GM18858 (cell line): ENCODE data around the gene IGF2BP2.
"Not testable (repeated sequence)": the region's sequence is repeated elsewhere in the genome, so short reads cannot be mapped to it uniquely, and the experiment has no call there.

Experiments used
- ATAC-seq: cut with Tn5 transposase; IDR thresholded peaks from one replicate; pipeline ENCODE4 v1.9.1; 2021; ENCODE audit not compliant: unreplicated experiment

Gene IGF2BP2

DNA sequence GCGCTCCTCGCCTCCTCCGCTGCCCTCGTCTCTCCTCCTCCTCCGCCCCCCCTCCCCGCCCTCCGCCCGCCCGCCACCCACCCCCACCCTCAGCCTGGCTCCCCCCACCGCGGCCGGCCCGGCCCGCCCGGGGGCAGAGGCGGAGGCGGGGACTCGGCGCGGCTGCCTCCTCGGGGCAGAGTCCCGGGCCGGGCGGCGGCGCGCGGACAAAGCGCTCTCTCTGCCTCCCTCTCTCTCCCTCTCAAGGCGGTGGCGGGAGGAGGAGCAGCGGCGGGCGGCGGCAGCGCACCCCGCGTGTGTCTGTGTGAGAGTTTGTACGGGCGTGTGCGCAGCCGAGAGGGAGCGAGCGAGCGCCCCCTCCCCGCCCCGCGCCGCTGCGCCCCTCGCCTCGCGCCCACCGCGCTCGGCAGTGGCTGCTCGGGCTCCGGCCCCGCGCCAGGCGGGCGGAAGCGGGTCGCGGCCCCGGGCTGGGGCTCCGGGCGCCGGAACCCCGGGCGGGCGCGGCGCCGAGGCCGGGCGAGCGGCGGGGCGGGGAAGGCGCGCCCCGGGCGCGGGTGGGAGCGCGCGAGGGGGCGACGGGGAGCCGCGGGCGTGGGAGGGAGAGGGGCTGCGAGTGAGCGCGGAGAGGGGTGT lies at the start of gene IGF2BP2:
Gene IGF2BP2 (minus strand): TSS at position 37 of the 633 bp plus-strand sequence. CDS start 82 bp downstream, outside the sequence.
- ATAC-seq, result peak; percentile 49

DNA sequence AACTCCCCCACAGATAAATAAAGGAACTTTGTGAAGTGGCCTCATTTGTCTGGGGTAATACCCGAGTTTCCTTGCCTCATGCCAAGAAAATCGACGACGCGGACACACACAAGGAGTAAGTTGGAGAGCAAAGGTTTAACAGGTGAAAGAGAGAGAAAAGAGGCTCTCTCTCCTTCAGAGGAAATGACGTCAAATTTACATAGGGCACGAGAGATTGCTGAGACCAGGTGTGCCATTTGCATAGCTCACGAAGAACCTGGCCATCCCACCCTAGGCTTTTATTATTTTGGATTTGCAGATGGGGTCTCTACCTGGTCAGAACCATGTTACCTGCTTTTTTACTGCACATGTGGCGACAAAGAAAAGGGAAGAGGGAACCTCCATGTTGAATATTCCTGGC lies 49.3 kb upstream of the IGF2BP2 start:
- ATAC-seq, result no peak

DNA sequence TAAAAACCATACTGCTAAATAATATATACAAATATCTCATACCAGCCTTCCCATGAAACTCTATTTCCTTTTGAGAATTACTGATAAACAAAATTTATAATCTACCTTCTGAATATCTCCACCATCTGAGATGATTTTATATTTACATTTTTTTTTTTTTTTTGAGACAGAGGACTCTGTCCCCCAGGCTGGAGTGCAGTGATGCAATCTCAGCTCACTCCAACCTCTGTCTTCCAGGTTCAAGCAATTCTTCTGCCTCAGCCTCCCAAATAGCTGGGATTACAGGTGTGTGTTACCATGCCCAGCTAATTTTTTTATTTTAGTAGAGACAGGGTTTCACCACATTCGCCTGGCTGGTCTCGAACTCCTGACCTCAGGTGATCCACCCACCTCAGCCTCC lies 42.8 kb upstream of the IGF2BP2 start:
- ATAC-seq, result no peak

DNA sequence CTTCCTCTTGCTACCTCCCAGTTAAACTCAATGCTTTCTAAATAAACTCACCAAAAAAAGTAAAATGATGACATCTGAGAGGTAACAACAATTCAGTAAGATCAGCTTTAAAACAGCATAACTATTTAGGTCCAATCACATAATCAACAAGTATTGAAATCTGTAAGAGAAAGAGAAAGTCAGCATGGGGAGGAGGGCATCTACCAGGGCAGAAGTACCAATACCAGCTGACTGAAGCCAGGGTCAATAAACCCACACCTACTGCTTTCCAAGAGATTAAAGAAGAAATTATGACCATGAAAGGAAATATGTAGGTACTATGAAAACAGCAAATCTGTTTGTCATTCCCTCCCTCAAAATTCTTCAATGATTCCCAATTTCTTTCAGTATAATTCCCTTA lies 42.2 kb upstream of the IGF2BP2 start:
- ATAC-seq, result no peak

DNA sequence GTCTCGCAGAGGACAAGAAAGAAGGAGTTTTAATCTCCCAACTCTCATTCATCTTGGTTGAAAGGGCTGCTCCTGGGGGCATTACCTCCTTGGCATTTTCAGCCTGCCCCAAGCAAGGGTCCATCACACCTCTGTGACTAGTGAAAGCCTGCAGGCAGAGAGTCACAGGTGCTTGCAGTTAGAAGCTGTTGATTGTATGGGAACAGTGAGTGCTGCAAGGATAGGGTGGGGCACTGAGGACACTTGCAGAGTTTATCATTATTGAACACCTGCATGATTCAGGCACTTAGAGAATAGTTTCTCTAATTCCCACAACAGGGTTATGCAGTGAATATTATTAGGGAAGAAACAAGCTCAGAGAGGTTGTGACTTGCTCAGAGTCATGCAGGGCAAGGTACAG lies 41.7 kb upstream of the IGF2BP2 start:
- ATAC-seq, result no peak

DNA sequence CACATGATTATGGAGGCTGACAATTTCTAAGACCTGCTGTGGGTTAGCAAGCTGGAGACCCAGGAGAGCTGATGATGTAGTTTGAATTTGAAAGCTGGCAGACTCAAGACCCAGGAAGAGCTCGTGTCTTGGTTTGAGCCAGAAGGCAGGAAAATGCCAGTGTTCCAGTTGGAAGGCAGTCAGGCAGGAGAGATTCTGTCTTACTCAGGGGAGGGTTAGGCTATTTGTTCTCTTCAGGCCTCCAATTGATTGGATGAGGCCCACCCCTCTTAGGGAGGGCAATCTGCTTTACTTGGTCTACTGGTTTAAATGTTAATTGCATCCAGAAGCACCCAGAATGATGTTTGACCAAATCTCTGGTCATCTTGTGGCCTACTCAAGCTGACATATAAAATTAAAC lies 40.4 kb upstream of the IGF2BP2 start:
- ATAC-seq, result no peak

DNA sequence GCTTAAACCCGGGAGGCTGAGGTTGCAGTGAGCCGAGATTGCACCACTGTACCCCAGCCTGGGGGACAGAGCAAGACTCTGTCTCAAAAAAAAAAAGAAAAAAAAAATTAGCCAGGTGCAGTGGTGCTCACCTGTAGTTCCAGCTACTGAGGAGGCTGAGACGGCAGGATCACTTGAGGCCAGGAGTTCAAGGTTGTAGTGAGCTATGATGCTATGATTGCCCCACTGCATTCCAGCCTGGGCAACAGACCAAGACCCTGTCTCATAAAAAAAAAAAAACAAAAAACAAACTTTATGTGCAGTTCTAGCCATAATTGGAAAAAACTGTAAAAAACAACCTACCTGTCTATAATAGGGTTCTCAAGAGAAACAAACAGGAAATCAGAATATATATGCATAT lies 39.9 kb upstream of the IGF2BP2 start:
- ATAC-seq, result no peak

DNA sequence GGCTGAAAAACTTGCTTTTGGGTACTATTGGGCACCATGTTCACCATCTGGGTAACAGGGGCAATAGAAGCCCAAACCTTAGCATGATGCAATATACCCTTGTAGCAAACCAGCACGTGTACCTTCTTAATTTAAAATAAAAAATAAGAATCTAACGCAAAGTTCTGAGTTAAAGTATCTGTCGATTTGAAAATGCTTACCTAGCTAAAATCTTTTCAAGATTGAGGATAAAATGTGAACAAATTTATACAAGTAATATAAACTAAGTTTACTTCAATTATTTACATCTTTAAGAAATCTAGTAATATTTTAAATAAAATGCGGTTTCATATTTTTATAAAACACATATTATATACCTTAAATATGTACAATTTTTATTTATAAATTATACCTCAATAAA lies 38.1 kb upstream of the IGF2BP2 start:
- no peak for ATAC-seq

DNA sequence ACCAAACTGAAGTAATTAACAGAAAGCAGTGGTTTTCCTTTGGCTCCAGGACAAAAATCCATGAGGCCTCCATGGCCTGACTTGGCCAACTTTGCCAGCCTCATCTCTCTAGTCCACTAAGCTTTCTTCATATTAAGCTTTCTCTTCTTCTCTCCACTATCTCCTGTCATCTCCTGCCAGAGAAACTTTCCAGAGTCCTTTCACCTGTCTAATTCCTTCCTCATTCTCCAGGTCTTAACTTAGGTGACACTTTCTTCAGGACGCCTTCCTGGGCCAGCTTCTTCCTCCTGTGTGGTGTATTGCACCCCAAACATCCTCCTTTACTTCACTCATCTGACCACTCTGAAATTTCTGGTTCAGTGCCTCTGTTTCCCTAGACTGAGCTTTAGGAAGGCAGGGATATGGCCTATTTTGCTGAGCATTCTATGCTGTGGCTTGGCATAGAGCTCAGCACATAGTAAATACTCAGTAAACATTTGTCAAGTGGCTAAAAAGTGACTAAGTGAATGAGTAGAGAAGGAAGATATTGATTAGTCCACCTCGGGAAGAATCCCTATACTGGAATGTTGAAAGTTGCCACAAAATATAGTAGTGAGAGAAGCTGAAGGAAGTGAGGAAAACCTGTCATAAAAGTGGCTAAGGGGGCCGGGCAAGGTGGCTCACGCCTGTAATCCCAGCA lies 34.6 kb upstream of the IGF2BP2 start:
- ATAC-seq, result no peak

DNA sequence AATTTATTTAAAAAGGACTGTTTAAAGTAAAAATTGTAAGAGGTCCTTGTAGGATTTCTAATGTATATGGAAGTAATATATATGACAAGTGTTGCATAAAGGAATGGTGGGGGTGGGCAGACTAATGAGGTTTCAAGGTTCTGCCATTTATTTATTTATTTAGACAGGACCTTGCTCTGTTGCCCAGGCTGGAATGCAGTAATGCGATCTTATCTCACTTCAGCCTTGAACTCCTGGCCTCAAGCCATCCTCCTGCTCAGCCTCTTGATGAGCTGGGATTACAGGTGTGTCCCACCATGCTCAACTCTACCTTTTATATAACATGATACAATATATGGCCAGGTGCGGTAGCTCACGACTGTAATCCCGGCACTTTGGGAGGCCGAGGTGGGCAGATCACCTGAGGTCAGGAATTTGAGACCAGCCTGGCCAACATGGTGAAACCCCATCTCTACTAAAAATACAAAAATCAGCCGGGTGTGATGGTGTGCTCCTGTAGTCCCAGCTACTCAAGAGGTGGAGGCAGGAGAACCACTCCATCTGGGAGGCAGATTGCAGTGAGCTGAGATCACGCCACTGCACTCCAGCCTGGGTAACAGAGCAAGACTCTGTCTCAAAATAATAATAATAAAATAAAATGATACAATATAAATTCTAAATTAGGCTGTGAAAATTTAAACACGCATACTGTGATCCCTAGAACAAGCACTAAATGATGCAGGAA lies 33.8 kb upstream of the IGF2BP2 start:
- no peak for ATAC-seq

DNA sequence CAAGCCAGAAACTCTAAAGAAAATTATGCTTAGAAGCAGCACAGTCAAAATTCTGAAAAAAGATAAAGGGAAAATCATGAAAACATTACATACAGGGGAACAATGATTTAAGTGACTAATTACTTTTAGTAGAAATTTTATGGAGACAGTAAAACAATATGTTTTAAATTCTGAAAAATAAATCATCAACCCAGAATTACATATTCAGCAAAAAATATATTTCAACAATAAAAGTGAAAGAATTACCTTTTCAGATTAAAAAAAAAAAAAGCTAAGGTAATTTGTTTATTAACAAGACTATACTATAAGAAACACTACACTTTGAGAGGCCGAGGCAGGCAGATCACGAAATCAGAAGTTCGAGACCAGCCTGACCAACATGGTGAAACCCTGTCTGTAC lies 32.4 kb upstream of the IGF2BP2 start:
- ATAC-seq, result no peak

DNA sequence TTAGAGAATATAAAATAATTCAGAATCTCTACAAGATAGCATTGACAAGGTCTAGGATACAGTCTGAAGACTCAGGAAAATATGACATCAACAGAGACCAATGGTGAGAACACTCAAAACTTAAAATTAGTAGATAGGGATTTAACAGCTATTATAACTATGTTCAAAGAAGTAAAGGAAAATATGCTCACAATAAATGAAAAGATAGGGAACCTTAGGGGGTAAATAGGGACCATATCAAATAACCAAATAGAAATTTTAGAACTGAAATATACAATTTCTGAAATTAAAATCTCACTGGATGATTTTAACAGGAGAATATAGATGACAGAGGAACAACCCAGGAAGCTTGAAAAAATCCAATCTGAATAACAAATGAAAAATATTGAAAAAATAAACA lies 31.8 kb upstream of the IGF2BP2 start:
- ATAC-seq, result no peak

DNA sequence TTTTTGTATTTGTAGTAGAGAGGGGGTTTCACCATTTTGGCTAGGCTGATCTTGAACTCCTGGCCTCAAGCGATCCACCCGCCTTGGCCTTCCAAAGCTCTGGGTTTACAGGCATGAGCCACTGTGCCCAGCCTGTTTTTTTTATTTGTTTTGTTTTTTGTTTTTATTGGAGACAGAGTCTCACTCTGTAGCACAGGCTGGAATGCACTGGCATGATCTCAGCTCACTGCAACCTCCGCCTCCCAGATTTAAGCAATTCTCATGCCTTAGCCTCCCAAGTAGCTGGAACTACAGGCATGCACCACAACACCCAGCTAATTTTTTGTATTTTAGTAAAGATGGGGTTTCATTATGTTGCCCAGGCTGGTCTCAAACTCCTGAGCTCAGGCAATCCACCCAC lies 28.9 kb upstream of the IGF2BP2 start:
- ATAC-seq, result not testable (repeated sequence)

DNA sequence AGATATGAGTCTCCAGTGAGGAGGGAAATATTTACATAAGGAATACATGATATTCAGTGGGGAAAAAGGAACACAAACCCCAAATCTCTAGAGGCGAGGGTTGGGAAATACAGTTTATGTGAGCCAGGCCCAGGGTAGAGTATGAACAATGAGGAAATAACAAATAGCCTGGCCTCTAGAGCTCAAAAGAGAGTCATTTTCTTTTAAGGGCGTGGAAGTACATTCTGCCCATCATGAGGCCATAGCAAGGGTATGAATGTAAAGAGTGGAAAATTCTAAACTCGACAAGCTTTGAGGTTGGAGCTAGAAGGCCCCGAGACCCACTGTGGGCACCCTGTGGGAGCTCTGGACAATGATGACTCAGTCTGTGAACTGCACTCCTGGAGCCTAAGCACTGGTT lies 27.8 kb upstream of the IGF2BP2 start:
- no peak for ATAC-seq

DNA sequence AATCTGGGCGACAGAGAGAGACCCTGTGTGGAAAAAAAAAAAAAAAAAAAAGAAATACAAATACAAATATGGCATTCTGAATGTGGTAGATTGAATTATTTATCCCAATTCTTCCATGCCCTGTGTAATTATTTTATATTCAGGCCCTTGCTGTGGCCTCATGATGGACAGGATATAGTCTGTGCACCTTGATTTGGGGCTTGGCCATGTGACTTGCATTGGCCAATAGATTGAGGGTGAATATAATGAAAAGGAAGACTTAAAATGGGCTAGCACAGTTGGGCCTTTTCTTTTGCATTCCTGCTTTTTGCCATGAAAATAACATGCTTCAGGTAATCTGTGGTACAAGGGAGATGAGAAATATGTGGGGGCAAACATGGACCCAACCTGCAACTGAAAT lies 27.1 kb upstream of the IGF2BP2 start:
- no peak for ATAC-seq

DNA sequence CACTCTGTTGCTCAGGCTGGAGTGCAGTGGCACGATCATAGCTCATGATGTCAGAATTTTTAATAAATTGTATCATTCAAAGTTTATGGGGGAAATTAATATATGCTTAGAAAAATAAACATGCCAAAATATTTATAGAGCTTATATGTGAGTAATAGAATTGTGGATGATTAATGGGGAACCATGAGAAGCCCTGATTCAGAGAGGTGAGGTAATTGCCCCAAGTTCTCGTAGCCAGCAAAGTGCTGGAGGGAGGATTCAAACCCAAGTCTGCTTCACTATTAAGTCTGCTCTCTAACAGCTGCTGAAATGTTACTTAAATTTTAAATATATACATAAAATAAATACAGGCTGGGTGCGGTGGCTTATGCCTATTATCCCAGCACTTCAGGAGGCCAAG lies 26.2 kb upstream of the IGF2BP2 start:
- ATAC-seq, result no peak

DNA sequence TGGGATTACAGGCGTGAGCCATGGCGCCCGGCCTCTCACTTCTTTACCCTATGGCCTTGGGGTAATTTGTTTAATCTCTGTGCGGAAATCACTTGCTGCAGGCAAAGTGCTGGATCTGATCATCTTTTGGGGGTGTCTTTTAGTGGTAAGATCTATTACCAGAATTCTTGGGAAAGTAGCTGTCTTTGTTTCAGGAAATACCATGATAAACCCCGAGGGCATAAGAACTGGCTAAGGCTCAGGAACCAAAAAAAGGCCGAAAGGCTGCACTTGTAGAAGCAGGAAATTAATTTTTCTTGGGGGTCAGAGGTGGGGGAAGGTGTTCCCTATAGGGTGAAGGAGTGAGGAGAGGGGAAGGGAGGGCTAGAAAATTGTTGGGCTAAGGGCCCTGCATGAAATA lies 22.7 kb upstream of the IGF2BP2 start:
- ATAC-seq, result no peak

DNA sequence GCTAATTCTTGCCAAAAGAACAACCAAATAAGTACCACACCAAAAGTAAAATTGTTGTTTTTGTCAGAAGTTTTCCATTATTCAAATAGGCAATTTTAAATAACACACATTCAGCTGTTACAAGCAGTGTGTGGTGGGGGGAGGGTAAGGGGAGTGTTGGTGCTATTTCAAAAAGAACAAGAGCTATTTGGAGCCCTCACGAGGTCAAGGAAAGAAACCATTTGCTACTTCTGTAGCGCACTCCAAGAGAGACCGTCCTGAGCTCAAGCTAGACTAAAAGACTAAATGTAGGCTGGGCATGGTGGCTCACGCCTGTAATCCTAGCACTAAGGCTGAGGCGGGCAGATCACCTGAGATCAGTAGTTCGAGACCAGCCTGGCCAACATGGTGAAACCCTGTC lies 21.2 kb upstream of the IGF2BP2 start:
- ATAC-seq, result no peak

DNA sequence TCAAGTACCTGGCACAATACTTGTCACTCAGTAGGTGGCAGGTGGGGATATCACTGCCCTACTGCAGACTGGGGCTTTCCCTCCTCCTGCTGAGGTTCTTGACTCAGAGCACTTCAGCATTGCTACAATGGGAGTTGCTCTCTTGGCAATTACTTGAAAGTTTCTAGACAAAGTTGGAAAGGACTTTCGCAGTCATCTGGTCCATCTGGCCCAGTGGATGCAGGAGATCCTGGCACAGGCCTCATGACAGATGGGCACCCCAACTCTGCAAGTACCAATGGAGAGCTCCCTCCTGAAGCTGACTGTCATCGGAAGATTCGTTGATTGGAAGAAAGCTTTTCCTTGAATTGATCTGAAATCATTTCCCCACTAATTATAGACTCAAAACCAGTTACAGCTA lies 19.2 kb upstream of the IGF2BP2 start:
- ATAC-seq, result no peak

DNA sequence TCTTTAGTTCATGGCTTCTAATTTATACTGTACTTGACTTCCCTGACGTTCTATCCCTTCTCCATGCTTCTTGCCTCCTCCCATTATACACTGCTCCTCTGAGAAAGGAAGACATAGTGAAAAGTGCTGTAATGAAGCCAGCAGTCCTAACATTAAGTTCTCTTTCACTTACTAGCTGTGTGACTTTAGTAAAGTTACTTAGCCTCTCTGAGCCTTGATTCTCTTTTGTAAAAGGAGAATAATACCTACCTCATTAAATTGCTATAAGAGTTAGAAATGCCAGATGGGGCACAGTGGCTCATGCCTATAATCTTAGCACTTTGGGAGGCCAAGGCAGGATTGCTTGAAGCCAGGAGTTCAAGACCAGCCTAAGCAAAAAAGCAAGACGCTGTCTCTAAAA lies 18.8 kb upstream of the IGF2BP2 start:
- ATAC-seq, result no peak

DNA sequence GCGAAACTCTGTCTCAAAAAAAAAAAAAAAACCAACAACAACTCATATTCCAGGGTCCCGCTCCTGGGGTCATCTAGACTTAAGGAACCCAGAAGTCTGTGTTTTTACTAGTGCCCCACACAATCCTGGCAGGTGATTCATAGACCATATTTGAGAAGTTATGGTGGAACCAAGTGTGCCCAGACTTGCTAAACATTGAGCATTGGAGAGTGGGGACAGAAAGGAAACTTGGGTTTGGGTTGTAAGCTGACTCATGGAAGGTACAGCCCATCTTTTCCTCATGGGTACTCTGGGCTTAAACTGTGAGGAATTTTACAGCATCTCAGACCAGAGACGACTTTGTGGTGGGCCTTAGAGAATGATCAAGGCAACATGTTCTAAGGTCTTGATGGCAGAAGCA lies 18.3 kb upstream of the IGF2BP2 start:
- no peak for ATAC-seq

DNA sequence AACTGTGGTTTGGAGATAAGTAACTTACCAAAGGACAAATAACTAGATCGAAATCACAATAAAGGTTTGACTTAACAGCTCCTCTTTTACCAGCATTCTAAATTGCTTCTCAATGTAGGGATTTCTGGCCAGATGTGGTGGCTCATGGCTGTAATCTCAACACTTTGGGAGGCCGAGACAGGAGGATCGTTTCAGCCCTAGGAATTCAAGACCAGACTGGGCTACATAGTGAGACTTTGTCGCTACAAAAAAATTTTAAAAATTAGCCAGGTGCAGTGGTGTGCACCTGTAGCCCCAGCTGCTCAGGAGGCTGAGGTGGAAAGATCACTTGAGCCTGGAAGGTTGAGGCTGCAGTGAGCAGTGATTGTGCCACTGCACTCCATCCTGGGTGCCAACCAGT lies 17.4 kb upstream of the IGF2BP2 start:
- no peak for ATAC-seq
